Measurements from ENCODE around the gene RPS29. TPM values are rescaled to one million over a fixed set of nuclear protein-coding genes. Genes with fewer than 3 reads are reported as not detected.

RPS29 gene
- total RNA-seq, 1 experiment from 2014 or later: 866 TPM

DNA sequence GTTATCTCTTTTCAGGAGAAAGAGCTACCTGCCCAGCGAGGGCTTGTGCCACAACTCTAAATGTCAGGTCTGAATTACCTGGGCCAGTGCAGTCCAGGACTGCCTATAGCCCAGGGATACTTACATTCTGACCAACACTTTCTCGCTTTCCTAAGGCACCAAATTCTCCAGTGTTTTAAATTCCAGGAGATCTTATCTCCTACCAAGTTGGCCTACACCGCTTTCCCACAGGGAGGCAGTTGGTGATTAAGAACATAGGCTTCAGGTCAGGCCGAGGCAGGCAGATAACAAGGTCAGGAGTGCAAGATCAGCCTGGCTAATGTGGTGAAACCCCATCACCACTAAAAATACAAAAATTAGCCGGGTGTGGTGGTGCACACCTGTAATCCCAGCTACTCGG lies 41.1 kb downstream of the RPS29 start:
- POLR2A ChIA-PET: no interaction called here

DNA sequence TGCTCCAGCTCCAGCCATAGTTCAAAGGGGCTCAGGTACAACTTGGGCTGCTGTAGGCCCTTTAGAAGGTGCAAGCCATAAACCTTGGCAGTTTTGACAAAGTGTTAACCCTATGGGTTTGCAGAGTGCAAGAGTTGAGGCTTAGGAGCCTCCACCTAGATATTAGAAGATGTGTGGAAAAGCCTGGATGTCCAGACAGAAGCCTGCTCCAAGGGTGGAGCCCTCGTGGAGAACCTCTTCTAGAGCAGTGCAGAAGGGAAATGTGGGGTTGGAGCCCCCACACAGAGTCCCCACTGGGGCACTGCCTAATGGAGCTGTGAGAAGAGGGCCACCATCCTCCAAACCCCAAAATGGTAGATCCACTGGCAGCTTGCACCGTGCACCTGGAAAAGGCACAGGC lies 45.1 kb downstream of the RPS29 start:
- H3K4me3 ChIP-seq (ENCODE audit: low read depth in 2 of 2, low read length in 2 of 2): no peak overlapping the region
- intact Hi-C loops (cut with micrococcal nuclease; ENCODE audit: unreplicated experiment) (no loop called here), in situ Hi-C loops (cut with HindIII; ENCODE audit: low pct_unique_long_range_greater_than_20kb, low sequenced_read_pairs) (no loop called here)
- CTCF ChIA-PET: no interaction called here
- H3K27ac ChIP-seq (ENCODE audit: low read length): no peak overlapping the region
- no peaks in the 10 kb centered on the region for H3K27me3 ChIP-seq (ENCODE audit: control insufficient read depth, insufficient read depth, low read length)
- POLR2A ChIA-PET: no interaction called here
- no TSS peak for BruUV-seq (replicated peaks)
- H3K36me3 ChIP-seq (ENCODE audit: control insufficient read depth, insufficient read depth, low read length): no peaks in the 10 kb centered on the region
- no peaks in the 10 kb centered on the region for H3K4me1 ChIP-seq (ENCODE audit: control insufficient read depth, insufficient read depth, low read length)
- no peaks in the 10 kb centered on the region for H3K9me3 ChIP-seq (ENCODE audit: control insufficient read depth, insufficient read depth, low read depth, low read length)
- TF ChIP-seq, protein P1, sequence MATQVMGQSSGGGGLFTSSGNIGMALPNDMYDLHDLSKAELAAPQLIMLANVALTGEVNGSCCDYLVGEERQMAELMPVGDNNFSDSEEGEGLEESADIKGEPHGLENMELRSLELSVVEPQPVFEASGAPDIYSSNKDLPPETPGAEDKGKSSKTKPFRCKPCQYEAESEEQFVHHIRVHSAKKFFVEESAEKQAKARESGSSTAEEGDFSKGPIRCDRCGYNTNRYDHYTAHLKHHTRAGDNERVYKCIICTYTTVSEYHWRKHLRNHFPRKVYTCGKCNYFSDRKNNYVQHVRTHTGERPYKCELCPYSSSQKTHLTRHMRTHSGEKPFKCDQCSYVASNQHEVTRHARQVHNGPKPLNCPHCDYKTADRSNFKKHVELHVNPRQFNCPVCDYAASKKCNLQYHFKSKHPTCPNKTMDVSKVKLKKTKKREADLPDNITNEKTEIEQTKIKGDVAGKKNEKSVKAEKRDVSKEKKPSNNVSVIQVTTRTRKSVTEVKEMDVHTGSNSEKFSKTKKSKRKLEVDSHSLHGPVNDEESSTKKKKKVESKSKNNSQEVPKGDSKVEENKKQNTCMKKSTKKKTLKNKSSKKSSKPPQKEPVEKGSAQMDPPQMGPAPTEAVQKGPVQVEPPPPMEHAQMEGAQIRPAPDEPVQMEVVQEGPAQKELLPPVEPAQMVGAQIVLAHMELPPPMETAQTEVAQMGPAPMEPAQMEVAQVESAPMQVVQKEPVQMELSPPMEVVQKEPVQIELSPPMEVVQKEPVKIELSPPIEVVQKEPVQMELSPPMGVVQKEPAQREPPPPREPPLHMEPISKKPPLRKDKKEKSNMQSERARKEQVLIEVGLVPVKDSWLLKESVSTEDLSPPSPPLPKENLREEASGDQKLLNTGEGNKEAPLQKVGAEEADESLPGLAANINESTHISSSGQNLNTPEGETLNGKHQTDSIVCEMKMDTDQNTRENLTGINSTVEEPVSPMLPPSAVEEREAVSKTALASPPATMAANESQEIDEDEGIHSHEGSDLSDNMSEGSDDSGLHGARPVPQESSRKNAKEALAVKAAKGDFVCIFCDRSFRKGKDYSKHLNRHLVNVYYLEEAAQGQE (IDR thresholded peaks at IDR 0.05; ENCODE audit: insufficient read depth in 1 of 2, low read depth in 2 of 2, low read length in 1 of 2): no peak
- TF ChIP-seq TCF7L2 (IDR thresholded peaks at IDR 0.05; ENCODE audit: low read depth, low read length) (no peak), SIN3A (IDR thresholded peaks at IDR 0.05; ENCODE audit: borderline replicate concordance, insufficient read depth, low read depth, low read length) (no peak), POLR2AphosphoS5 (IDR thresholded peaks at IDR 0.05; ENCODE audit: low read depth, low read length) (no peak)
- TF ChIP-seq, protein P2, sequence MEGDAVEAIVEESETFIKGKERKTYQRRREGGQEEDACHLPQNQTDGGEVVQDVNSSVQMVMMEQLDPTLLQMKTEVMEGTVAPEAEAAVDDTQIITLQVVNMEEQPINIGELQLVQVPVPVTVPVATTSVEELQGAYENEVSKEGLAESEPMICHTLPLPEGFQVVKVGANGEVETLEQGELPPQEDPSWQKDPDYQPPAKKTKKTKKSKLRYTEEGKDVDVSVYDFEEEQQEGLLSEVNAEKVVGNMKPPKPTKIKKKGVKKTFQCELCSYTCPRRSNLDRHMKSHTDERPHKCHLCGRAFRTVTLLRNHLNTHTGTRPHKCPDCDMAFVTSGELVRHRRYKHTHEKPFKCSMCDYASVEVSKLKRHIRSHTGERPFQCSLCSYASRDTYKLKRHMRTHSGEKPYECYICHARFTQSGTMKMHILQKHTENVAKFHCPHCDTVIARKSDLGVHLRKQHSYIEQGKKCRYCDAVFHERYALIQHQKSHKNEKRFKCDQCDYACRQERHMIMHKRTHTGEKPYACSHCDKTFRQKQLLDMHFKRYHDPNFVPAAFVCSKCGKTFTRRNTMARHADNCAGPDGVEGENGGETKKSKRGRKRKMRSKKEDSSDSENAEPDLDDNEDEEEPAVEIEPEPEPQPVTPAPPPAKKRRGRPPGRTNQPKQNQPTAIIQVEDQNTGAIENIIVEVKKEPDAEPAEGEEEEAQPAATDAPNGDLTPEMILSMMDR (IDR thresholded peaks at IDR 0.05): no peak
- ATAC-seq (no peak), DNase-seq (ENCODE audit: low read depth, low spot score) (no peak)

More for the DNA sequence above, 41.1 kb downstream of the RPS29 start:
- Histone ChIP-seq H3K9me3 (ENCODE audit: control insufficient read depth, insufficient read depth, low read depth, low read length) (no peaks in the 10 kb centered on the region), H3K36me3 (ENCODE audit: control insufficient read depth, insufficient read depth, low read length) (no peaks in the 10 kb centered on the region), H3K27me3 (ENCODE audit: control insufficient read depth, insufficient read depth, low read length) (no peaks in the 10 kb centered on the region), H3K4me3 (ENCODE audit: low read depth in 2 of 2, low read length in 2 of 2) (no peak overlapping the region), H3K4me1 (ENCODE audit: control insufficient read depth, insufficient read depth, low read length) (no peaks in the 10 kb centered on the region), H3K27ac (ENCODE audit: low read length) (no peak overlapping the region)
- CTCF ChIA-PET: no interaction called here
- intact Hi-C loops (cut with micrococcal nuclease; ENCODE audit: unreplicated experiment) (no loop called here), in situ Hi-C loops (cut with HindIII; ENCODE audit: low pct_unique_long_range_greater_than_20kb, low sequenced_read_pairs) (no loop called here)
- no peak for TF ChIP-seq TCF7L2 (IDR thresholded peaks at IDR 0.05; ENCODE audit: low read depth, low read length)
- TF ChIP-seq POLR2AphosphoS5 (IDR thresholded peaks at IDR 0.05; ENCODE audit: low read depth, low read length): no peak
- TF ChIP-seq SIN3A (IDR thresholded peaks at IDR 0.05; ENCODE audit: borderline replicate concordance, insufficient read depth, low read depth, low read length): no peak
- TF ChIP-seq, protein P1 (IDR thresholded peaks at IDR 0.05; ENCODE audit: insufficient read depth in 1 of 2, low read depth in 2 of 2, low read length in 1 of 2): no peak
- TF ChIP-seq, protein P2 (IDR thresholded peaks at IDR 0.05): no peak
- DNase-seq (ENCODE audit: low read depth, low spot score) (no peak), ATAC-seq (no peak)
- no TSS peak for BruUV-seq (replicated peaks)

Data from Panc1 (cell line).